Dendritic cell treated with granulocyte-macrophage colony-stimulating factor and Interleukin-4, amounts not matched to agents 40 ng/mL and 50 ng/mL, for 4 days (primary cell): Measurements from ENCODE around the gene BAHD1.

Experiments used
- H3K27ac Mint-ChIP-seq: one replicate; pipeline ENCODE4 v1.8.0; 2022; ENCODE audit warnings: mild to moderate bottlenecking, mixed read lengths
- H3K27me3 Mint-ChIP-seq: one replicate; pipeline ENCODE4 v1.8.0; 2022; ENCODE audit warnings: mild to moderate bottlenecking, mixed read lengths
- H3K36me3 Mint-ChIP-seq: one replicate; pipeline ENCODE4 v1.8.0; 2022; ENCODE audit warnings: low read depth, mixed read lengths
- H3K4me1 Mint-ChIP-seq: one replicate; pipeline ENCODE4 v1.8.0; 2022; ENCODE audit warnings: low read depth, mixed read lengths
- H3K4me3 Mint-ChIP-seq: one replicate; pipeline ENCODE4 v1.8.0; 2022; ENCODE audit warnings: mild to moderate bottlenecking, moderate library complexity, mixed read lengths
- H3K9me3 Mint-ChIP-seq: one replicate; pipeline ENCODE4 v1.8.0; 2022; ENCODE audit warnings: mixed read lengths
- intact Hi-C: fragments of 100-400 bp; cut with micrococcal nuclease; formaldehyde crosslinking; loops from one replicate; pipeline ENCODE4 v1.15.0; 2022

BAHD1 gene

DNA sequence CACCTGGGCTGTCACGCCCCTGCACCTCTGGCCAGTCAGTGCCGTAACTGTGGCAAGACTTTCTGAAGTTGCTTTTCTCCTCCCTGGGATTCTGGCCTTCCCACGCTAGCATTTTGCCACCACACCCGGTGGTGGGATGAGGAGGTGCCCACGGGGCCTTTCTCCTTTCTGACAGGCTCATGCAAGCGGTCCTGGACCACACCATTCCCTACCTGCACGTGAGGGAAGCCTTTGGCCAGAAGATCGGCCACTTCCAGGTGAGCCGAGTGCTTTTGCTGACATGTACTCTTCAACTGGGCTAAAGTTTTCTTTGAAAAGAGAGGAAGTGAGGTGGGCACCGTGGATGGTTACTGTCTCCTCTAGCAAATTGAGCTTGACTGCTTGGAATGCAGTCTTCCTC lies 25.5 kb upstream of the BAHD1 start:
- peaks cover 88% of the 10 kb centered on the region for H3K36me3 Mint-ChIP-seq
- H3K27me3 Mint-ChIP-seq: no peaks in the 10 kb centered on the region
- no peaks in the 10 kb centered on the region for H3K9me3 Mint-ChIP-seq
- peaks cover 2% of the 10 kb centered on the region for H3K4me1 Mint-ChIP-seq
- intact Hi-C loops: no loop called here
- no peak overlapping the region for H3K27ac Mint-ChIP-seq
- no peak overlapping the region for H3K4me3 Mint-ChIP-seq

DNA sequence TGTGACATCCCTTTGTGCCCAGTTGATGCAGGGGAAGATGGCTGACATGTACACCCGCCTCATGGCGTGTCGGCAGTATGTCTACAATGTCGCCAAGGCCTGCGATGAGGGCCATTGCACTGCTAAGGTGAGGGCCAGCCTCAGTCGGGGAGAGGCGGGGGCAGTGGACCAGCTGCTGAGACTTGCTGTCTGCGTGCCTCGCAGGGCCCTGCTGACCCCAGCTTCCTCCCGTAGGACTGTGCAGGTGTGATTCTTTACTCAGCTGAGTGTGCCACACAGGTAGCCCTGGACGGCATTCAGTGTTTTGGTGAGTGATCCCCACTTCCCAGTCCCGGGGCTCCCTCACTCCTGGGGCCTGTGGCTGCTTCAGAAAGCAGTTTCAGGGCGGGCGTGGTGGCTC lies 24.7 kb upstream of the BAHD1 start:
- H3K4me3 Mint-ChIP-seq: no peak overlapping the region
- intact Hi-C loops: no loop called here

DNA sequence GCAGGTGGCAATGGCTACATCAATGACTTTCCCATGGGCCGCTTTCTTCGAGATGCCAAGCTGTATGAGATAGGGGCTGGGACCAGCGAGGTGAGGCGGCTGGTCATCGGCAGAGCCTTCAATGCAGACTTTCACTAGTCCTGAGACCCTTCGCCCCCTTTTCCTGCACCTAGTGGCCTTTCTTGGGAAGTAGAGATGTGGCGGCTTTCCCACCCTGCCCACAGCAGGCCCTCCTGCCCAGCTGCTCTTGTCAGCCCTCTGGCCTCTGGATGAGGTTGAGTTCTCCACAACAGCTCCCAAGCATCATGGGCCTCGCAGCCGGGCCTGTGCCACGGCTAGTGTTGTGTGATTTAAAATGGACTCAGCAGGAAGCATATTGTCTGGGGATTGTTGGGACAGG lies 22.6 kb upstream of the BAHD1 start:
- Mint-ChIP-seq H3K27ac (no peak overlapping the region), H3K27me3 (peaks cover 6% of the 10 kb centered on the region), H3K36me3 (peaks cover 59% of the 10 kb centered on the region), H3K9me3 (no peaks in the 10 kb centered on the region), H3K4me1 (peaks cover 14% of the 10 kb centered on the region), H3K4me3 (no peak overlapping the region)
- intact Hi-C loops: no loop called here

More for the DNA sequence above, 24.7 kb upstream of the BAHD1 start:
- Mint-ChIP-seq H3K27me3 (no peaks in the 10 kb centered on the region), H3K9me3 (no peaks in the 10 kb centered on the region), H3K27ac (no peak overlapping the region), H3K4me1 (peaks cover 10% of the 10 kb centered on the region), H3K36me3 (peaks cover 80% of the 10 kb centered on the region)

DNA sequence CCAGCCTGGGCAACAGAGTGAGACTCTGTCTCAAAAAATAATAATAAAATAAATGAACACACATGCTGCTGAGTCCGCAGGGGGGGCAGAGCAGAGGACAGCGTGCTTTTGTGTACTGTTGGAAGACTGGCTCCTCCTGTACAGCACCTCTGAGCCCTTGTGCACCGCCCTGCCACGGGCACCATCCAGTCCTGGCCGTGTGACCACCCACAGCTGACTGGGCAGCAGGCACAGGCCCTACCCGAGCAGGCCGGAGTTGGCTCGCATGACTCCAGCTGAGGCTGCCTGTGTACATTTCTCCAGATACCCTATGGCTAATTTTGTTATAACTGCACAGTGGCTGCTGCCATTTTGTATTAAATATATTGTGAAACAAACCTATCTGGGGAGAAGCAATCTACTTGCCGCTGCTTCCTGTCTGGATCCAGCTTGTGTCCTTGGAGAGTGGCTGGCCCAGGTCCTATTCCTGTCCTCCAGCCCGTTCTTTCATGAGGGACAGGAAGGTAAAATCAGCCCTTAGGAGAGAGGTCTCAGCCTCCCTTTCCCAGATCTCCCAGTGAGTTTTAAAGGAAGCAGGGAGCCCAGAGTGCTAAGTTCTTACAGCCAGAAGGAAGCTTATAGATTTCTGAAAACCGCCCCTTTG lies 20.6 kb upstream of the BAHD1 start:
- Mint-ChIP-seq H3K27me3 (peaks cover 6% of the 10 kb centered on the region), H3K36me3 (peaks cover 38% of the 10 kb centered on the region), H3K4me1 (peaks cover 25% of the 10 kb centered on the region), H3K4me3 (no peak overlapping the region), H3K27ac (no peak overlapping the region), H3K9me3 (no peaks in the 10 kb centered on the region)
- intact Hi-C loops: loop anchor here (5.0 to 10.0 kb wide), 2 partner anchors 135 to 203 kb away; partner anchors contain the start of gene ANKRD63

DNA sequence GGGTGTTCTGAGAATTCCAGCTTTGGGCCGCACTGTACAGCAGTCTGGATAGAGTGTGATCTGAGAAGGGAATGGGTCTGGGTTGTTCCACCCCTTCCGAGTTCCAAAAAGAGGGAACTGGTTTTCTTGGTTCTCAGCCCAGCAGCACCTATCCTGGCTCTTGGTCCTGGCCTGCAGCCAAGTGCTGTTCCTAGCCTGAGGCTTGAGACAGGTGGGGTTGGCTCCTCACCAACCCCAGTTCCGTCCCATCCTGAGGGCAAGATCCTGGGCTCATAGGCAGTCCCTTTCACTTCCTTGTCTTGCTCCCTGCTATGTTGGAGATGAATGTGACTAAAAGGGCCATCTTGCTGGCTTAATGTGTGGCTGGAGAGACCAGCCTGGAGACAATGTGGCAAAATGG lies 20.0 kb upstream of the BAHD1 start:
- no peak overlapping the region for H3K27ac Mint-ChIP-seq
- intact Hi-C loops: loop anchor here (5.0 to 10.0 kb wide), 2 partner anchors 136 to 203 kb away; partner anchors contain the start of gene ANKRD63
- H3K4me3 Mint-ChIP-seq: no peak overlapping the region
- peaks cover 32% of the 10 kb centered on the region for H3K36me3 Mint-ChIP-seq
- peaks cover 25% of the 10 kb centered on the region for H3K4me1 Mint-ChIP-seq
- H3K9me3 Mint-ChIP-seq: no peaks in the 10 kb centered on the region
- peaks cover 6% of the 10 kb centered on the region for H3K27me3 Mint-ChIP-seq

GRCh38 chr15:40421246-40422157 lies 19.3 kb upstream of the BAHD1 start:
- Mint-ChIP-seq H3K36me3 (peaks cover 25% of the 10 kb centered on the region), H3K27ac (no peak overlapping the region)
- intact Hi-C loops: loop anchor here (1.0 to 10.0 kb wide), 4 partner anchors 53 to 204 kb away; partner anchors contain the start of gene ANKRD63

GRCh38 chr15:40424483-40425115 lies 16.2 kb upstream of the BAHD1 start:
- no peaks in the 10 kb centered on the region for H3K9me3 Mint-ChIP-seq
- peaks cover 8% of the 10 kb centered on the region for H3K27me3 Mint-ChIP-seq
- H3K4me1 Mint-ChIP-seq: peaks cover 25% of the 10 kb centered on the region
- peak overlapping the region; percentile 45 for H3K27ac Mint-ChIP-seq
- peaks cover under 1% of the 10 kb centered on the region for H3K36me3 Mint-ChIP-seq
- no peak overlapping the region for H3K4me3 Mint-ChIP-seq
- intact Hi-C loops: loop anchor here (5.0 to 10.0 kb wide), 2 partner anchors 140 to 207 kb away; partner anchors contain the start of gene ANKRD63

More at GRCh38 chr15:40421246-40422157, 19.3 kb upstream of the BAHD1 start:
- no peaks in the 10 kb centered on the region for H3K9me3 Mint-ChIP-seq
- peaks cover 6% of the 10 kb centered on the region for H3K27me3 Mint-ChIP-seq
- peaks cover 25% of the 10 kb centered on the region for H3K4me1 Mint-ChIP-seq
- H3K4me3 Mint-ChIP-seq: peak overlapping the region; percentile 32

- Mint-ChIP-seq H3K4me3 (no peak overlapping the region), H3K4me1 (peaks cover 19% of the 10 kb centered on the region), H3K27ac (no peak overlapping the region), H3K9me3 (no peaks in the 10 kb centered on the region), H3K27me3 (peaks cover 15% of the 10 kb centered on the region), H3K36me3 (no peaks in the 10 kb centered on the region)
- intact Hi-C loops: loop anchor here (10.0 kb wide), 1 partner anchor 141 kb away; the partner anchor contains the start of gene ANKRD63
Observed at GRCh38 chr15:40425681-40426080, 15.1 kb upstream of the BAHD1 start.

DNA sequence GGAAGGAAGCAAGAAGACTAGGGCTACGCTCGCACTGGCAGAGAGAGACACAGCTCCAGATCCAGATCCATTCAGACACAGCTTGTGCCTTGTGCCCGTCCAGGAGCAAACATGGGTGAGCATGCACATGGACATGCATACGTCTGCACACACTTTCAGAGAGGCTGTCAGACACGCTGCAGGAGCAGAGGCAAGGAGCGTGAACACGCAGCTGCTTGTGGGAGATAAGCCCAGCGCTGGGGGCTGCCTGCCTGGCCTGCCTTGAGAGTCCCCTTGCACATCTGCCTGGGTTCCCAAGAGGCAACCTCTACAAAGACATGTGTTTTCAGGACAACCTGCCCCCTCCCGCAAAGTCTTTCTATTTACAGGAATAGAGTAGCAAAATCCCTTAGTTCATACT lies 13.6 kb upstream of the BAHD1 start:
- Mint-ChIP-seq H3K36me3 (no peaks in the 10 kb centered on the region), H3K4me1 (peaks cover 11% of the 10 kb centered on the region), H3K27me3 (peaks cover 9% of the 10 kb centered on the region), H3K27ac (no peak overlapping the region), H3K9me3 (no peaks in the 10 kb centered on the region), H3K4me3 (no peak overlapping the region)
- intact Hi-C loops: loop anchor here (10.0 kb wide), 1 partner anchor 142 kb away; the partner anchor contains the start of gene ANKRD63

DNA sequence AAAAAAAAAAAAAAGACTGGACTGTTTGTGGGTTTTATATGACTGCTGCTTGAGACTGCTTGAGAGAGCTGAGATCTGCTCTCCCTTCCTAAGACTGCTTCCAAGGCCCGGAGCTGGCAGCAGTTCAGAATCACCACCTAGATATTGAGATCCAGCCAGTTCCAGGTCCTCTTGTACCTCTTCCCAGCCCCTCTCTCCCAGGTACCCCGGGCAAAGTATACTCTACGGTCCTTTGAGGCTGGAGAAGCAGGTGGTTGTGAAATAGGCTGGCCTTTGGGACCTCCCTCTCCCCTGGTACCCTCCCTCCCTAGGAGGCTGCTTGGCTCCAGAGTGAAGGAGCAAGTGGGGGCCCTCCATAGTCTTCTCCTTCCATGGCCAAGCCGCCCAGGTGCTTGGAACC lies 12.6 kb upstream of the BAHD1 start:
- Mint-ChIP-seq H3K27me3 (peaks cover 9% of the 10 kb centered on the region), H3K27ac (no peak overlapping the region), H3K4me3 (no peak overlapping the region), H3K36me3 (no peaks in the 10 kb centered on the region), H3K4me1 (peaks cover 11% of the 10 kb centered on the region), H3K9me3 (no peaks in the 10 kb centered on the region)
- intact Hi-C loops: loop anchor here (10.0 kb wide), 1 partner anchor 143 kb away; the partner anchor contains the start of gene ANKRD63

DNA sequence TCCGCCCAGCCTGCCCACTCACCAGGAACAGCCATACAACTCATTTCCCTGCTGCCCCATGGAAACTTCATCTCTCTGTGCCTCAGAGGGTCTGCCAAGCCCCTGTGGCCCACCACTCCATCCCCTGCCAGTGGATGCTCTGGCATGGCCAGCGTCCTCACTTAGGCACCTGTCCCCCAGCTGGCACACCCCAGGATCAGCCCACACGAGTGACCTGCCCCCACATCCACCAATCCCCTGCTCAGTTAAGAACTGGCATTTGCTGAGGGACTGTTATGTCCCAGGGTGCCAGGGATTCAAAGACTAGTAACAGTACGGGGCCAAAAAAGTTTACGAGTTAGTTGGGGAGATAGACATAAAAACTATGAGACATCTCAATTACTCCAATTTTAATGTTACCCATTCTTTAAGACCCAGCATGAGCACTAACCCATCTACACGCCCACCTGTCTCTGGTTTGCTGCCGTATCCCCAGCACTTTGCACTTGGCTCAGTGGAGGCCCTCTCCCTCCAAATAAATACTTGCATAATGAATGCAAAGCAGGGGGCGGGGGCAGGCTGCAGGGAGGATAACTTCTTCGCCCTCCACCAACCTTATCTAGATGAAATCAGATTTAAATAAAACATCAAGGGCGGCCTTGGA lies 11.6 kb upstream of the BAHD1 start:
- intact Hi-C loops: loop anchor here (10.0 kb wide), 1 partner anchor 144 kb away; the partner anchor contains the start of gene ANKRD63
- H3K27me3 Mint-ChIP-seq: peaks cover 14% of the 10 kb centered on the region
- no peak overlapping the region for H3K27ac Mint-ChIP-seq

DNA sequence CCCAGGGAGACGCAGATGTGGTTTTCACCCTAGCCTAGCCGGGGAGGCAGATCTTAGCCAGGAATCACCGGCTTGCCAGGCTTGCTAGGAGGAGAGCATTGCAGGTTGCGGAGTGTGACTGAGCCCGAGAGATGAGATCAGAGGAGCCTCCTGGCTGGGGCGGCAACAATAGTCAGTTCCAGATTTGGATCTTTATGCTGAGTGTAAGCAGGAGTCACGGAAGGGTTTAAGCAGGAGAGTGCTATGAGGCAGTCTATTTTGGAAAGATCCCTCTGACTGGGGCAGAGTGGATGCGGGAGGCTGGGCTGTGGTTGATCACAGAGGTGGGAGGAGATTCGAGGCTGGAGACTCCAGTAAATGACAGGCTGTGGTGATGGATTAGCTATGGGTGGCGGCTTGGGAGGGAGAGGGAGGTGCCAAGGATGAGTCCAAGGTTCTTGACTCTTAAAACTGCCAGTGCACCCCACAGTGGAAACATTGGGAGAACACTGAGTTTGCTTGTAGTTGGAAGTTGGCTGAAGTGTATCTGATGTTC lies 10.4 kb upstream of the BAHD1 start:
- no peaks in the 10 kb centered on the region for H3K4me1 Mint-ChIP-seq
- peaks cover 26% of the 10 kb centered on the region for H3K27me3 Mint-ChIP-seq
- H3K27ac Mint-ChIP-seq: no peak overlapping the region
- H3K9me3 Mint-ChIP-seq: no peaks in the 10 kb centered on the region
- no peak overlapping the region for H3K4me3 Mint-ChIP-seq
- intact Hi-C loops: no loop called here
- H3K36me3 Mint-ChIP-seq: no peaks in the 10 kb centered on the region

More for the DNA sequence above, 11.6 kb upstream of the BAHD1 start:
- H3K4me1 Mint-ChIP-seq: peaks cover 3% of the 10 kb centered on the region
- H3K4me3 Mint-ChIP-seq: no peak overlapping the region
- no peaks in the 10 kb centered on the region for H3K36me3 Mint-ChIP-seq
- no peaks in the 10 kb centered on the region for H3K9me3 Mint-ChIP-seq
